ENCODE data around the gene RELB. TPM values are rescaled to one million over a fixed set of nuclear protein-coding genes. Genes with fewer than 3 reads are reported as not detected.

RELB gene
- total and polyA plus RNA-seq, 7 donors = 6.5 to 44.0 (median 13.2) TPM

- no peaks in the 10 kb centered on the region for H3K27me3 ChIP-seq (ENCODE audit: insufficient read depth in 3 of 3, low read length in 2 of 3)
- peaks cover 19% of the 10 kb centered on the region for H3K4me1 ChIP-seq
- H3K27ac ChIP-seq = no peak overlapping the region
- TF ChIP-seq CTCF (IDR thresholded peaks at IDR 0.05) = no peak
- intact Hi-C loops (cut with DNase I) = no loop called here
- H3K36me3 ChIP-seq (ENCODE audit: insufficient read depth in 1 of 2, low read depth in 1 of 2) = peaks cover 0 to 40% of the 10 kb centered on the region in 2 donors
- ATAC-seq (no peak), DNase-seq (no peak)
- H3K9me3 ChIP-seq = no peaks in the 10 kb centered on the region
- no peak overlapping the region for H3K4me3 ChIP-seq
- WGBS, 3 donors = 85 to 94% (median 90%) methylated on average over 5 of the region's 5 CpGs
These were observed 80.9 kb downstream of the RELB start for GRCh38 chr19:45082170-45082569.

DNA sequence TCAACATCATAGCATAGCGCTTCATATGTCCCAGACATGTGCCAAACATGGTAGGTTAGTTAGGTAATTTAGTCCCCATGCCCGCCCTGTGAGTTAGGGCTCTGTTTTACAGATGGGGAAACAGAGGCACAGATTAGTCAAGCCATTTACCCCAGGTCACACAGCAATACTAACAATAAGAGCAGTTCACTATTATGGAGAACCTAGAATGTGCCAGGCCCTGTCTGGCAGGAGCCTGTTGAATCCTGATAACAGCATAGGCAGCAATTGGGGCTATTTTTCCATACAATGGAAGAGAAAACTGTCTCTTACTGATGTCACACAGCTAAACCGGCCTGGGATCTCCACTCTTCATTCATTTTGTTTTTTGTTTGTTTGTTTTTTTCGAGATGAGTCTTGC lies 85.2 kb downstream of the RELB start:
- Histone ChIP-seq H3K27ac (no peak overlapping the region), H3K36me3 (ENCODE audit: insufficient read depth in 1 of 2, low read depth in 1 of 2) (peaks cover 0 to 61% of the 10 kb centered on the region in 2 donors), H3K27me3 (ENCODE audit: insufficient read depth in 3 of 3, low read length in 2 of 3) (no peaks in the 10 kb centered on the region), H3K9me3 (no peaks in the 10 kb centered on the region), H3K4me1 (peaks cover 6% of the 10 kb centered on the region), H3K4me3 (no peak overlapping the region)
- WGBS, 3 donors = 90 to 98% (median 94%) methylated on average over 4 of the region's 4 CpGs
- DNase-seq = no peak
- TF ChIP-seq CTCF (IDR thresholded peaks at IDR 0.05) = no peak
- intact Hi-C loops (cut with DNase I) = no loop called here
- ATAC-seq = no peak

DNA sequence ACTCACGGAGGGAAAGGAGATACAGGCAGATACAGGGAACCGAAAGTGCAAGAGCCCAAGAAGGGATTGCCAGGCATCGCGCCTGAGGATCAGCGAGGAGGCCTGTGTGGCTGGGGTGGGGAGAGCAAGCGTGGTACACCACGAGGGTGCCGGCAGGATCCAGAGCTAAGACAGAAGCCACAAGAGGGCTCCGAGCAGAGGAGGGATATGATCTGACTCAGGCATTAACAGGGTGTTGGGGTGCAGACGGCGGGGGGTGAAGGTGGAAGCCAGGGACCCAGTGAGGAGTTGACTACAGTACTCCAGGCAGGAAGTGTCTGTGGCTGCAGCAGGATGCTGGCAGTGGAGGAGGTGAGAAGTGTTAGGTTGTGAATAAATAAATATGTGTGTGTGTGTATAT lies 86.3 kb downstream of the RELB start:
- TF ChIP-seq CTCF (IDR thresholded peaks at IDR 0.05) = no peak
- ATAC-seq = no peak
- H3K9me3 ChIP-seq = no peaks in the 10 kb centered on the region
- H3K27ac ChIP-seq = no peak overlapping the region
- H3K4me3 ChIP-seq = no peak overlapping the region
- DNase-seq = no peak
- WGBS, 3 donors = 81 to 89% (median 85%) methylated on average over 11 of the region's 11 CpGs
- intact Hi-C loops (cut with DNase I) = no loop called here
- H3K4me1 ChIP-seq = peaks cover 6% of the 10 kb centered on the region
- H3K27me3 ChIP-seq (ENCODE audit: insufficient read depth in 3 of 3, low read length in 2 of 3) = no peaks in the 10 kb centered on the region
- H3K36me3 ChIP-seq (ENCODE audit: insufficient read depth in 1 of 2, low read depth in 1 of 2) = peaks cover 0 to 51% of the 10 kb centered on the region in 2 donors

Other genes starting within 250 kb of the RELB start
- gene CBLC, start 223.6 kb upstream of the RELB start, total RNA-seq = under 1 TPM in 1 of 4 donors, not detected in 3; 0.34 TPM
- under 1 TPM in 1 of 3 donors, not detected in 2; 0.08 TPM for gene CBLC, start 223.6 kb upstream of the RELB start, polyA plus RNA-seq
- gene BCAM, start 192.4 kb upstream of the RELB start, total RNA-seq = 10 to 100 TPM; 20.0 to 44.9 (median 25.0) TPM
- 10 to 100 TPM; 12.5 to 15.8 (median 15.7) TPM for gene BCAM, start 192.4 kb upstream of the RELB start, polyA plus RNA-seq
- gene NECTIN2, start 155.2 kb upstream of the RELB start, total RNA-seq = 10 to 100 TPM; 17.5 to 32.9 (median 24.1) TPM
- gene NECTIN2, start 155.2 kb upstream of the RELB start, polyA plus RNA-seq = 10 to 100 TPM in 2 of 3 donors, 1 to 10 TPM in 1; 9.0 to 18.1 (median 11.2) TPM
- 100 to 1,000 TPM in 1 of 4 donors, 10 to 100 TPM in 3; 42.3 to 111 (median 71.4) TPM for gene TOMM40, start 110.2 kb upstream of the RELB start, total RNA-seq
- 100 to 1,000 TPM in 1 of 3 donors, 10 to 100 TPM in 2; 67.6 to 330 (median 69.7) TPM for gene TOMM40, start 110.2 kb upstream of the RELB start, polyA plus RNA-seq
- gene APOE, start 95.7 kb upstream of the RELB start, total RNA-seq = 10 to 100 TPM in 3 of 4 donors, 1 to 10 TPM in 1; 7.1 to 19.0 (median 11.9) TPM
- gene APOE, start 95.7 kb upstream of the RELB start, polyA plus RNA-seq = 10 to 100 TPM in 1 of 3 donors, 1 to 10 TPM in 2; 4.9 to 17.8 (median 6.8) TPM
- 10 to 100 TPM in 1 of 4 donors, 1 to 10 TPM in 3; 5.7 to 16.8 (median 8.3) TPM for gene APOC1, start 86.9 kb upstream of the RELB start, total RNA-seq
- 10 to 100 TPM in 1 of 3 donors, 1 to 10 TPM in 2; 1.6 to 14.4 (median 4.7) TPM for gene APOC1, start 86.9 kb upstream of the RELB start, polyA plus RNA-seq
- not detected for gene APOC4, start 59.2 kb upstream of the RELB start, total RNA-seq
- gene APOC4, start 59.2 kb upstream of the RELB start, polyA plus RNA-seq = not detected
- gene APOC2, start 55.4 kb upstream of the RELB start, total RNA-seq = under 1 TPM in 1 of 4 donors, not detected in 3; 0.98 TPM
- not detected for gene APOC2, start 55.4 kb upstream of the RELB start, polyA plus RNA-seq
- gene CLPTM1, start 46.1 kb upstream of the RELB start, total RNA-seq = 10 to 100 TPM; 78.4 to 98.7 (median 84.8) TPM
- gene CLPTM1, start 46.1 kb upstream of the RELB start, polyA plus RNA-seq = 100 to 1,000 TPM in 1 of 3 donors, 10 to 100 TPM in 2; 77.7 to 129 (median 98.3) TPM
- gene CLASRP, start 37.6 kb downstream of the RELB start, total RNA-seq = 10 to 100 TPM; 37.4 to 65.9 (median 47.1) TPM
- gene CLASRP, start 37.6 kb downstream of the RELB start, polyA plus RNA-seq = 10 to 100 TPM; 30.8 to 34.5 (median 33.2) TPM
- under 1 TPM in 3 of 4 donors, not detected in 1; 0.34 to 0.73 (median 0.36) TPM for gene ZNF296, start 75.0 kb downstream of the RELB start, total RNA-seq
- under 1 TPM; 0.22 to 0.62 (median 0.44) TPM for gene ZNF296, start 75.0 kb downstream of the RELB start, polyA plus RNA-seq
- 10 to 100 TPM; 19.6 to 27.3 (median 24.3) TPM for gene GEMIN7, start 77.8 kb downstream of the RELB start, total RNA-seq
- 10 to 100 TPM; 40.9 to 51.1 (median 50.3) TPM for gene GEMIN7, start 77.8 kb downstream of the RELB start, polyA plus RNA-seq
- 10 to 100 TPM; 27.0 to 34.6 (median 29.1) TPM for gene PPP1R37, start 91.7 kb downstream of the RELB start, total RNA-seq
- 10 to 100 TPM; 25.5 to 39.5 (median 36.3) TPM for gene PPP1R37, start 91.7 kb downstream of the RELB start, polyA plus RNA-seq
- gene NKPD1, start 159.5 kb downstream of the RELB start, total RNA-seq = under 1 TPM in 3 of 4 donors, not detected in 1; 0.06 to 0.09 (median 0.08) TPM
- gene NKPD1, start 159.5 kb downstream of the RELB start, polyA plus RNA-seq = under 1 TPM in 2 of 3 donors, not detected in 1; 0.08 to 0.18 TPM
- 10 to 100 TPM; 12.3 to 42.2 (median 20.6) TPM for gene TRAPPC6A, start 176.8 kb downstream of the RELB start, total RNA-seq
- 10 to 100 TPM; 10.8 to 14.5 (median 12.9) TPM for gene TRAPPC6A, start 176.8 kb downstream of the RELB start, polyA plus RNA-seq
- gene BLOC1S3, start 177.3 kb downstream of the RELB start, total RNA-seq = 1 to 10 TPM; 4.1 to 7.8 (median 5.1) TPM
- gene BLOC1S3, start 177.3 kb downstream of the RELB start, polyA plus RNA-seq = 1 to 10 TPM; 3.3 to 6.6 (median 6.5) TPM
- gene EXOC3L2, start 243.9 kb downstream of the RELB start, total RNA-seq = 1 to 10 TPM in 1 of 4 donors, under 1 TPM in 3; 0.62 to 1.3 (median 0.70) TPM
- under 1 TPM; 0.17 to 0.53 (median 0.28) TPM for gene EXOC3L2, start 243.9 kb downstream of the RELB start, polyA plus RNA-seq
- gene MARK4, start 249.8 kb downstream of the RELB start, total RNA-seq = 10 to 100 TPM; 29.7 to 37.7 (median 34.4) TPM
- gene MARK4, start 249.8 kb downstream of the RELB start, polyA plus RNA-seq = 10 to 100 TPM; 11.0 to 12.5 (median 12.4) TPM